Muscle layer of duodenum (tissue), 2 donors: ENCODE data around the gene RAPGEF2.
A peak's percentile ranks its signal among the peaks of the same experiment; 100 is the strongest.

Source experiments
- H3K27ac ChIP-seq: one replicate; pipeline ENCODE4 v1.7.0; 2013; ENCODE audit warnings: mild to moderate bottlenecking, low read length
- H3K27me3 ChIP-seq: one replicate; pipeline ENCODE4 v1.7.0; 2013; ENCODE audit warnings: low read depth, mild to moderate bottlenecking, control low read depth, low read length
- H3K36me3 ChIP-seq, 2 donors: one replicate each; pipeline ENCODE4 v1.7.0; 2013; ENCODE audit warnings: low read length in 2 of 2, control low read depth in 1 of 2, mild to moderate bottlenecking in 1 of 2; ENCODE audit not compliant: insufficient read depth in 2 of 2, control insufficient read depth in 1 of 2
- H3K4me1 ChIP-seq, 2 donors: one replicate each; pipeline ENCODE4 v1.7.0; 2013; ENCODE audit warnings: low read length in 2 of 2, mild to moderate bottlenecking in 2 of 2, control low read depth in 1 of 2, moderate library complexity in 1 of 2; ENCODE audit not compliant: insufficient read depth in 2 of 2, control insufficient read depth in 1 of 2
- H3K4me3 ChIP-seq, 2 donors: one replicate each; pipeline ENCODE4 v1.7.0; 2013; ENCODE audit warnings: low read length in 2 of 2, low read depth in 1 of 2, mild to moderate bottlenecking in 1 of 2
- H3K9me3 ChIP-seq, 2 donors: one replicate each; pipeline ENCODE4 v1.7.0; 2013; ENCODE audit warnings: low read length in 2 of 2, control low read depth in 1 of 2, mild to moderate bottlenecking in 1 of 2; ENCODE audit not compliant: control insufficient read depth in 1 of 2
- donor health status: healthy.

RAPGEF2 gene

DNA sequence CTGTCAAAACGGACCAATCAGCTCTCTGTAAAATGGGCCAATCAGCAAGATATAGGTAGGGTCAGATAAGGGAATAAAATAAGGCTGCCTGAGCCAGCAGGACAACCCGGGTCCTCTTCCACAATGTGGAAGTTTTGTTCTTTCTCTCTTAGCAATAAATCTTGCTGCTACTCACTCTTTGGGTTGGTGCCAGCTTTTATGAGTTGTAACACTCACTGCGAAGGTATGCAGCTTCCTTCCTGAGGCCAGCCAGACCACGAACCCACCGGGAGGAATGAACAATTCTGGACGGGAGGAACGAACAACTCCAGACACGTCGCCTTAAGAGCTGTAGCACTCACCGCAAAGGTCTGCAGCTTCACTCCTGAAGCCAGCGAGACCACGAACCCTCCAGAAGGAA lies 287.8 kb downstream of the RAPGEF2 start:
- Histone ChIP-seq H3K27me3 (no peaks in the 10 kb centered on the region), H3K4me3 (no peak overlapping the region), H3K27ac (no peak overlapping the region), H3K4me1 (no peaks in the 10 kb centered on the region), H3K9me3 (no peaks in the 10 kb centered on the region), H3K36me3 (no peaks in the 10 kb centered on the region)

DNA sequence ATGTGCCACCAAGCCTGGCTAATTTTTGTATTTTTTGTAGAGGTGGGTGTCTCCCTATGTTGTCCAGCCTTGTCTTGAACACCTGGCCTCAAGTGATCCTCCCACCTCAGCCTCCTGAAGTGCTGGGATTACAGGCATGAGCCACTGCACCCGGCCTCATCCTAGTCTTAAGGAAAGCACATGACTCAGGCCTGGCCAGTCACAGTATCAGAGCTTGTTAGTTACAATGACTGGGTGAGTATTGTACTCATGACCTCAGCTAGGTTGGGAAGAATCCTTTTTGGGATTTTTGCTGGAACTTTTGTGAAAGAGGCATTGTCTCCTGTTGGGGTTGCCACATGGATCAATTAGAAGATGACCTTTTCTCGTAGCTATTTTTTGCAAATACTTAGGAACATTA lies 292.8 kb downstream of the RAPGEF2 start:
- H3K4me1 ChIP-seq = no peaks in the 10 kb centered on the region
- no peak overlapping the region for H3K27ac ChIP-seq
- H3K27me3 ChIP-seq = no peaks in the 10 kb centered on the region
- no peaks in the 10 kb centered on the region for H3K9me3 ChIP-seq
- H3K4me3 ChIP-seq = no peak overlapping the region
- no peaks in the 10 kb centered on the region for H3K36me3 ChIP-seq

DNA sequence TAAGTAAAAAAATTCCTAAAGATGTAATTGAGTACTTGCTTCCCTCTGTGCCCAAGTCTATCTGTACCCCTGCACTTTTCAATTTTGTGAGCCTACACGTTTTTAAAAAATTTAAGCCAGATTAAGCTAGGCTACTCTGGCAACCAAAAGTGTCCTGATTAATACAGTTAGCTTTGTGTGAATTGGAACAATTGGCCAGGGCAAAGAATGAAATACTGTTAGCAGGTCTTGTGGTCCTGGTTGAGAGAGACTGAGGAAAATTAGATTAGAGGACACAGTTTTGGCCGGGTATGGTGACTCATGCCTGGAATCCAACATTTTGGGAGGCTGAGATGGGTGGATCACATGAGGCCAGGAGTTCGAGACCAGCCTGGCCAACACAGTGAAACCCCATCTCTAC lies 293.3 kb downstream of the RAPGEF2 start:
- no peaks in the 10 kb centered on the region for H3K27me3 ChIP-seq
- no peak overlapping the region for H3K27ac ChIP-seq
- no peaks in the 10 kb centered on the region for H3K4me1 ChIP-seq
- H3K36me3 ChIP-seq = no peaks in the 10 kb centered on the region
- no peak overlapping the region for H3K4me3 ChIP-seq
- no peaks in the 10 kb centered on the region for H3K9me3 ChIP-seq

DNA sequence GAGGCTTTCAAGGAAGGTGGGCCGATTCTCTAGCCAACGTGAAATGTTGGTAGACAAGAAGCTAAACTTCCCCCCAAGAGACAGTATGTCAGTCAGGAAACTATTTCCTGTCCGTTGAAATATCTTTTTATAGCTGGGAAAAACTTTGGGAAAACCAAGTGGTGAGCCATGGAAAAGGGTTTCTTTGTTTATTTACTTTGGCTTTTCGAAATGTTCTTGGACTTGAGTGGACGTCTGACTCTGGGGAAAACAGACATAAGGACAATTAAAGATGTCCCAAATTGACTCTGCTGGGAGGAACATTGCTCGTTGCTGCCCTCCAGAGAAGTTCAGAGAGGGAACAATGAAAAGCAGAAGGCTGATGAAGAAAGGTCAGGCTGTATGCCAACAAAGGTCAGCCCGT lies 295.4 kb downstream of the RAPGEF2 start:
- no peak overlapping the region for H3K4me3 ChIP-seq
- H3K9me3 ChIP-seq = no peaks in the 10 kb centered on the region
- no peak overlapping the region for H3K27ac ChIP-seq
- H3K36me3 ChIP-seq = no peaks in the 10 kb centered on the region
- no peaks in the 10 kb centered on the region for H3K27me3 ChIP-seq
- no peaks in the 10 kb centered on the region for H3K4me1 ChIP-seq

- Histone ChIP-seq H3K4me3 (peak overlapping the region; percentile 23 to 32), H3K27me3 (no peaks in the 10 kb centered on the region), H3K4me1 (no peaks in the 10 kb centered on the region), H3K27ac (no peak overlapping the region), H3K9me3 (no peaks in the 10 kb centered on the region), H3K36me3 (no peaks in the 10 kb centered on the region)
These were observed 297.8 kb downstream of the RAPGEF2 start for GRCh38 chr4:159400558-159401225.

- no peaks in the 10 kb centered on the region for H3K36me3 ChIP-seq
- H3K4me3 ChIP-seq = peak overlapping the region; percentile 23 to 32
- no peaks in the 10 kb centered on the region for H3K4me1 ChIP-seq
- H3K27me3 ChIP-seq = no peaks in the 10 kb centered on the region
- no peaks in the 10 kb centered on the region for H3K9me3 ChIP-seq
- H3K27ac ChIP-seq = no peak overlapping the region
These were observed 298.4 kb downstream of the RAPGEF2 start for GRCh38 chr4:159401226-159401712.

DNA sequence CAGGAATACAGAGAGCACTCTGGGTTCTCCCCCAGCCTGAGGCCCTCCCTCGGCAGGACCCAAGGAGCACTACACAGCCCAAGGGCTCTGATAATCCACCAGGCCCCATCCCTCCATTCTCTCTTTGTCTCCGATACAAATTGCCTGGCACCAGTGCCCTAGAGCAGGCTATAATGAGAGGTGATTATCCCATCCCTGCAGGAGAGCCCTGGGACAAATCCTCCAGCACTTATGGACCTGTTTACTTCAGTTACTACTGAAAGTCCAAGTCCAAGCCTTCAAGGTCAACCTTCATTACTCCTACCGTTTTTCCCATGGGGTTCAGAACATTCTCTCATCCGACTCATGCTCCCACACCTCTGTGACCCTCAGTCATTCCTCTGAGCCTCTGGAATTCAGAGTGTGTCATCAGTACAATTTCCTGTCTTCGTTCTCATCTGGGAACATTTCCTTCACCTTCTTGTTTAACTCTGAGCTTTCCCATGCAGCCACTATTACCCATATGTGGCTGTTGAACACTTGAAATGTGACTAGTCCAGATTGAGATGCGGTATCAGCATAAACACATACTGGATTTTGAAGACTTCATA lies 299.0 kb downstream of the RAPGEF2 start:
- H3K4me1 ChIP-seq = no peaks in the 10 kb centered on the region
- H3K27me3 ChIP-seq = no peaks in the 10 kb centered on the region
- no peaks in the 10 kb centered on the region for H3K36me3 ChIP-seq
- no peak overlapping the region for H3K27ac ChIP-seq
- no peak overlapping the region for H3K4me3 ChIP-seq
- no peaks in the 10 kb centered on the region for H3K9me3 ChIP-seq
